GOT3 (cell line): ENCODE data around the gene ILK.

ENCODE experiments used
- DNase-seq: peaks from one replicate; lab custom pipeline; 2025; ENCODE audit warnings: mixed read lengths; lab: John Stamatoyannopoulos, UW

ILK gene

GRCh38 chr11:6574816-6575715 is 28.5 kb upstream of the ILK start:
- DNase-seq, result no peak

DNA sequence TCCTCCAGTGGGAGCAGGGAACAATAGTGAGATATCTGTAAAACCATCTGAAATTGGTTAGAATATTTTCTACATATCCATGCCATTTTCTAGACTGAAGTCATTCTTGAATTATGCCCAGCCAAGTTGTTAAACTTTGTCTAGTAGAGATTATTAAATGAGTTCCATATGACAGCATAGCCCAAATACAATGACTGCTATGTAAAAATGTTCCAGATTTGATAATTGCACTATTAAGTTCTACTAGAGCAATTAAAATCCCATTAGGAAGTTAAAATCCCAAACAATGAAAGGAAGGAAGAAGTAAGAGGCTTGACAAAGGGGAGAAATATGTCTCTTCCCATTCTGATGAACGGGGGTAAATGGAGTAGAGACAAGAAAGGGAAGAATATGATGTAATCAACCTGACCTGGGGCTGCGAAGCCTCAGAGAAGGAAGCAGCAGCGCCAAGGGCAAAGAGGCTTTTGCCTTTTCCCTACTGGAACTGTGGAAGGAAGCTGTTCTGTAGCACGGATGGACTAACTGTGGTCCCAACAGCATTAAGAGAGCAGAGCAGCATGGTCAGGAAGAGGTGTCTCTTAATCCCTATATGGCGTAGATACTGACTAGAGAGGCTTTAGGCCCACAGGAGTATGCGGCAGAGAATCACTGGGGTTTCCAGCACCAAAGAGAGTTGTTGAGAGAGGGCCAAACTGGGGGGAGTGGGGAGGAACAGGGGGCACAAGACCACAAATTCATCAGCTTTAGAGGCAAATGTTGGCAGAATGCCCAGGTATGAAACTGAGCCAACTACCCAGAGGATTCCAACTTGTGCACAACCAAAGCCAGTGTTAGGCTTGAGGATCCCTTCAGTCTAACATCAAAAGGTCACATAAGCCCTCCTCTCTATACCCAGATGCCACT is 26.9 kb upstream of the ILK start:
- no peak for DNase-seq

GRCh38 chr11:6578134-6578533 is 25.4 kb upstream of the ILK start:
- no peak for DNase-seq

GRCh38 chr11:6579681-6580080 is 23.9 kb upstream of the ILK start:
- no peak for DNase-seq

GRCh38 chr11:6583584-6583983 is 20.0 kb upstream of the ILK start:
- no peak for DNase-seq

- DNase-seq, result no peak
Observed at GRCh38 chr11:6584528-6584927, 19.0 kb upstream of the ILK start.

- DNase-seq, result no peak
Observed at GRCh38 chr11:6586434-6587359, 16.9 kb upstream of the ILK start.

DNA sequence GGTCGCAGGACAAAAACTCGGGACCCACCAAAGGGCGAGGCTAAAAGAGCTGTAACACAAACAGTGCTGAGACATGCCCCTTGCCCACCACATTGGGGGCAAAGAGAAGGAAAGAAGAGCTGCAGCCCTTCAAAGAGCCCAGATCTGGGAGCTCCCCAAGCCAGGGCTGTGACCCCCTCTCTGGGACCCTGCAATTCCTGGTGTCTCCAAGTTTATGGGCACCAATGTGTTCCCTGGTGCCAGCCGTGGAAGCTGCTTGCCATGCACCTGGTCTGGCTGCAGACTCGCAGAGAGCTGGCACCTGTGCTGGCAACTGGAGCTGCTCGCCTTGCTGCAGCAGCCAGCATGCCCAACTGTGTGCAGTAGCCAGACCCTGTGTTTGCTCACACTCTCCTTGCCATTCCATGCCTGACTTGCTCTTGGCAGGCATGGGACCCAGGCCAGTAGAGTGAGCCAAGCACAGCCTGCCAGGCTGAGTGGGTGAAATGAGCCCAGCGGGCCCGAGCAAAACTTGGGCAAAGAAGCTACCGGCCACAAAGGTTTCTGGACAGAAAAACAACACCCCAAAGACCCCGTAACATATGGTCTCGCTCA is 16.1 kb upstream of the ILK start:
- no peak for DNase-seq

DNA sequence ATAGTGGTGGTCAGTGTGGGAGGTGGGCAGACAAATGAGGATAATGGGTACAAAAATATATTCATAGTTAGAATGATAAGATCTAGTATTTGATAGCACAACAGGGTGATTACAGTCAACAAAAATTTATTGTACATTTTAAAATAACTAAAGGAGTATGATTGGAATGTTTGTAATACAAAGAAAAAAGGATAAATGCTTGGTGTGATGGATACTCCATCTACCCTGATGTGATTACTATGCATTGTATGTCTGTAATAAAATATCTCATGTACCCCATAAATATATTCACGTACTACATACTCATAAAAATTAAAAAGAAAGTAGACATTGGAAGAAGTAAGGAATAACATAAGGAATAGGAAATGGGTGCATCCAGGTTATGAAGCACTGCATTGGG is 15.6 kb upstream of the ILK start:
- DNase-seq, result no peak

GRCh38 chr11:6594142-6594768 is 9.3 kb upstream of the ILK start:
- DNase-seq, result no peak

DNA sequence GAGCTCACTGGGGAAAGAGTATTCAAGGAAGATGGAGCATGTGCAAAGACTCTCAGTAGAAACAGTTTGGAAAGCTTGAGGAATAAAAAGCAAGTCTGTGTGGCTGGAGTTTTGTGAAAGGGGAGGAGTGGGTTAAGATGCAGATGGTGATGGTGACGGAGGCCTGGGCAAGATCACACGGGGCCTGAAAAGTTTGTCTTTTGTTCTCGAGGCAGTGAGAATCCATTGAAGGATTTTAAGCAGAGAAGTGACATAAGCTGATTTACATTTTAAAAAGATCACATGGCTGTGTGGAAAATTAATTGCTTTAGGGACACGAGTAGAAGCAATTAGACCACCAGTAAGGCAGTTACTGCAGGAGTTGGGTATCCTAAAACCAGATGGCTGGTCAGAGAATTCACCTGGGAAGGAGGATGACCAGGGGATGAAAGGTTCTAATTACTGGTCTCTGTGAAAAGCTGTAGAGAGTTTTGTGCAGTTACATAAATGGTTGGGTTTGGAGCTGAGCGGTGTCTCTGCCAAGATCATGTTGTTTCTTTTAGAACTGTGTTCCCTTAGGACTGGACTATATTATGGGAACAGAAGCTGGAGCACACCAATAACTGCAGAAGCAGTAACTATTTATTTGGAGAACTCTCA is 7.2 kb upstream of the ILK start:
- no peak for DNase-seq

DNA sequence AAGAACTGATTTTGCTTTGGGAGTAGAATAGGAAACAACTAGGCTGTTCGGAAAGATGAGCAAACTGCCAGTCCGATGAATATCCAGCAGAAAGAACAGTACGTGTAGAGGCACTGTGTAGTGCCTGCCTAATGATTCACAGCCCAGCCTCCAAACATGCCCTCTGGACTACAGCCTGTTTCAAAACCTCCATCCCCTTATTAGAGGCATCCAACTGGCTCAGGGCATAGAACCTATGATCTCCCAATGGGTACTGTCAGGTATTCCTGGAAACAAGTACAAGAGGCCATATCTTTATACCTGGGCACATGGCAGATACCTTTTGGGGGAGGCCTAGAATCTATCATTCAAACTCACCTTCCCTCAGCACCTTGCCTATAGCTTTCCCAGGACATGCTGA is 5.0 kb upstream of the ILK start:
- DNase-seq, result no peak

DNA sequence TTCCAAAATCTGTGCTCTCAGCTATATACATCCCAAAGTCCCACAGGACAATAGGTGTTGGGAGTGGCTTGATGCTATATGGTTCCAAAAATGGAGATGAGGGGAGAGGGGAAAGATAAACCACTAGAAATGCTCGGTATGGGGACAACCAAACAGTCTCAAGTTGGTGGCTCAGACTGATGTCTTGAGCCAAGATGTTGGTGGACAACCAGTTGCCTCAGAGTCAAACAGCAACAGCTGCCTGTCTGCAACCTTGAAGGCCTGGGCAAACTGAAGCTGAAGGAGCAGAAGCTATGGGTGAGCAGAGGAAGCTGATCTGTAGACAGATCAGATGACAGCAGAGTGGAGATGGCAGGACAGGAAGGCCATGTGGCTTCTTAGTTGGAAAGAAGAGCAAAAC is 4.1 kb upstream of the ILK start:
- DNase-seq, result no peak

- DNase-seq, result no peak
Observed at GRCh38 chr11:6599881-6600390, 3.6 kb upstream of the ILK start.

GRCh38 chr11:6601041-6601461 is 2.5 kb upstream of the ILK start:
- DNase-seq, result no peak

- no peak for DNase-seq
Observed at GRCh38 chr11:6602096-6602940, 1.3 kb upstream of the ILK start.

GRCh38 chr11:6604081-6604626 is 580 bp downstream of the ILK start:
- DNase-seq, result no peak

DNA sequence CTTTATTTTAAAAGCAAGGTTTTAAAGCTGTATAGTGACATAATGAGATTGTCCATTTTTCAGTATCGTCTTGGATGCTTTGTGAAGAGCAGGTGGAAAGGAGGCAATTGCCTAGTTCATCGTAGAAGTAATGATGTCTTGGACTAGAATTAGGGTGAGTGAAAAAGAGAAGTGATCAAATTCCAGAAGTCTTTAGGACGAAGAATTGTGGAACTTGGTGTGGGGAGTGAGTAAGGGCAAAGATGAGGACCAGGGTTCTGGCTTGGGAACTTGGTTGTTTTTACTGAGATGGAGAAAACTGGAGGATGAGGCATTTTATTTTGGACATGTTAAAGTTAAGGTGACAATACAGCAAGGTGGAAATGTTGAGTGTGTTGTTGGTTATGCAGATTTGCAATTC is 1.2 kb downstream of the ILK start:
- no peak for DNase-seq
